GM19035 (cell line): ENCODE measurements around the gene MRPL28.
"Not testable (repeated sequence)": the region's sequence is repeated elsewhere in the genome, so short reads cannot be mapped to it uniquely, and the experiment has no call there.

Experiments
- ATAC-seq: cut with Tn5 transposase; IDR thresholded peaks from one replicate; pipeline ENCODE4 v1.9.1; 2021; ENCODE audit not compliant: unreplicated experiment

Gene MRPL28

GRCh38 chr16:341095-341973 is 29.0 kb downstream of the MRPL28 start:
- not testable (repeated sequence) for ATAC-seq

- ATAC-seq, result no peak
Measured at GRCh38 chr16:340370-341091, 29.8 kb downstream of the MRPL28 start.

GRCh38 chr16:339680-340079 is 30.7 kb downstream of the MRPL28 start:
- no peak for ATAC-seq

- ATAC-seq, result no peak
Measured at GRCh38 chr16:337975-338575, 32.3 kb downstream of the MRPL28 start.

- no peak for ATAC-seq
Measured at GRCh38 chr16:337437-337836, 32.9 kb downstream of the MRPL28 start.

- ATAC-seq, result no peak
Measured at GRCh38 chr16:336269-336668, 34.1 kb downstream of the MRPL28 start.

- ATAC-seq, result not testable (repeated sequence)
Measured at GRCh38 chr16:334861-335632, 35.3 kb downstream of the MRPL28 start.

GRCh38 chr16:334164-334832 is 36.0 kb downstream of the MRPL28 start:
- not testable (repeated sequence) for ATAC-seq

GRCh38 chr16:333406-334094 is 36.8 kb downstream of the MRPL28 start:
- no peak for ATAC-seq

- not testable (repeated sequence) for ATAC-seq
Measured at GRCh38 chr16:331181-331814, 39.0 kb downstream of the MRPL28 start.

- no peak for ATAC-seq
Measured at GRCh38 chr16:330741-331140, 39.6 kb downstream of the MRPL28 start.

GRCh38 chr16:325375-326145 is 44.8 kb downstream of the MRPL28 start:
- no peak for ATAC-seq

GRCh38 chr16:324451-325334 is 45.6 kb downstream of the MRPL28 start:
- no peak for ATAC-seq

- no peak for ATAC-seq
Measured at GRCh38 chr16:324201-324450, 46.2 kb downstream of the MRPL28 start.

GRCh38 chr16:322476-323143 is 47.7 kb downstream of the MRPL28 start:
- ATAC-seq, result no peak

GRCh38 chr16:321532-321931 is 48.8 kb downstream of the MRPL28 start:
- no peak for ATAC-seq

GRCh38 chr16:320206-320605 is 50.1 kb downstream of the MRPL28 start:
- ATAC-seq, result no peak
